Measurements from ENCODE around the gene VPS39. TPM values are rescaled to one million over a fixed set of nuclear protein-coding genes. Genes with fewer than 3 reads are reported as not detected.
A peak's percentile ranks its signal among the peaks of the same experiment; 100 is the strongest.

VPS39 gene
- total RNA-seq, 3 donors from 2014 or later: 79.0 to 116 (median 89.9) TPM

GRCh38 chr15:42138411-42138810 is 69.7 kb downstream of the VPS39 start:
- H3K4me3 ChIP-seq: no peak overlapping the region
- no peak overlapping the region for H3K27ac ChIP-seq
- no peaks in the 10 kb centered on the region for H3K9me3 ChIP-seq
- H3K36me3 ChIP-seq: no peaks in the 10 kb centered on the region
- no peaks in the 10 kb centered on the region for H3K27me3 ChIP-seq
- no peak for TF ChIP-seq CTCF (IDR thresholded peaks at IDR 0.05)
- no peak for TF ChIP-seq POLR2A (IDR thresholded peaks at IDR 0.05)
- TF ChIP-seq POLR2AphosphoS5 (IDR thresholded peaks at IDR 0.05): no peak
- no peaks in the 10 kb centered on the region for H3K4me1 ChIP-seq
- intact Hi-C loops (cut with DNase I; ENCODE audit: low total_unique reads): no loop called here
- no peak for DNase-seq (ENCODE audit: low spot score in 2 of 2)

- intact Hi-C loops (cut with DNase I; ENCODE audit: low total_unique reads): no loop called here
- H3K4me3 ChIP-seq: no peak overlapping the region
- H3K9me3 ChIP-seq: no peaks in the 10 kb centered on the region
- no peak for TF ChIP-seq POLR2AphosphoS5 (IDR thresholded peaks at IDR 0.05)
- TF ChIP-seq POLR2A (IDR thresholded peaks at IDR 0.05): no peak
- peak in 2 of 3 donors; percentile 49 to 54 for TF ChIP-seq CTCF (IDR thresholded peaks at IDR 0.05)
- H3K4me1 ChIP-seq: no peaks in the 10 kb centered on the region
- DNase-seq (ENCODE audit: low spot score in 2 of 2): no peak
- H3K27ac ChIP-seq: no peak overlapping the region
- H3K27me3 ChIP-seq: no peaks in the 10 kb centered on the region
- H3K36me3 ChIP-seq: no peaks in the 10 kb centered on the region
Measured at GRCh38 chr15:42137461-42138261, 70.4 kb downstream of the VPS39 start.

- Histone ChIP-seq H3K9me3 (no peaks in the 10 kb centered on the region), H3K4me3 (no peak overlapping the region), H3K4me1 (no peaks in the 10 kb centered on the region), H3K27ac (no peak overlapping the region), H3K27me3 (no peaks in the 10 kb centered on the region), H3K36me3 (no peaks in the 10 kb centered on the region)
- DNase-seq (ENCODE audit: low spot score in 2 of 2): no peak
- intact Hi-C loops (cut with DNase I; ENCODE audit: low total_unique reads): no loop called here
- TF ChIP-seq POLR2A (IDR thresholded peaks at IDR 0.05) (no peak), CTCF (IDR thresholded peaks at IDR 0.05) (no peak), POLR2AphosphoS5 (IDR thresholded peaks at IDR 0.05) (no peak)
Measured at GRCh38 chr15:42136513-42136912, 71.6 kb downstream of the VPS39 start.

DNA sequence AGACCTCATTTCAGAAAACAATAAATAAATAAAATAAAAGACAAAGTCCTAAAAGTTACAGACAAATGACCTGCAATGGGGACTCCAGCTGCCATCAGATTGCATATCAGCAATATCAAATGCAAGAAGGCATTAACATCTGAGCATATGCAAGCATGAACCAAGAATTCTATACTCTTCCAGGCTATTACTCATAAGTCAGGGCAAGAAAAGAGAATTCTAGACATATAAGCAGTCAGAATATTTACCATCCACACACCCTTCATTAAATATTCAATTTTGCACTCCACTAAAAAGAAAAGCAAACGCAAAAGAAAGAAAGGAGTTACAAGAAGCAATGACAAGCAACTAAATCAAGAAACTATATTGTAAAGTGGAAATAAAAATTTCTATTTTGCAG is 72.8 kb downstream of the VPS39 start:
- TF ChIP-seq CTCF (IDR thresholded peaks at IDR 0.05) (no peak), POLR2AphosphoS5 (IDR thresholded peaks at IDR 0.05) (no peak), POLR2A (IDR thresholded peaks at IDR 0.05) (no peak)
- Histone ChIP-seq H3K4me3 (no peak overlapping the region), H3K27ac (no peak overlapping the region), H3K27me3 (no peaks in the 10 kb centered on the region), H3K9me3 (no peaks in the 10 kb centered on the region), H3K4me1 (no peaks in the 10 kb centered on the region), H3K36me3 (no peaks in the 10 kb centered on the region)
- intact Hi-C loops (cut with DNase I; ENCODE audit: low total_unique reads): no loop called here
- DNase-seq (ENCODE audit: low spot score in 2 of 2): no peak

DNA sequence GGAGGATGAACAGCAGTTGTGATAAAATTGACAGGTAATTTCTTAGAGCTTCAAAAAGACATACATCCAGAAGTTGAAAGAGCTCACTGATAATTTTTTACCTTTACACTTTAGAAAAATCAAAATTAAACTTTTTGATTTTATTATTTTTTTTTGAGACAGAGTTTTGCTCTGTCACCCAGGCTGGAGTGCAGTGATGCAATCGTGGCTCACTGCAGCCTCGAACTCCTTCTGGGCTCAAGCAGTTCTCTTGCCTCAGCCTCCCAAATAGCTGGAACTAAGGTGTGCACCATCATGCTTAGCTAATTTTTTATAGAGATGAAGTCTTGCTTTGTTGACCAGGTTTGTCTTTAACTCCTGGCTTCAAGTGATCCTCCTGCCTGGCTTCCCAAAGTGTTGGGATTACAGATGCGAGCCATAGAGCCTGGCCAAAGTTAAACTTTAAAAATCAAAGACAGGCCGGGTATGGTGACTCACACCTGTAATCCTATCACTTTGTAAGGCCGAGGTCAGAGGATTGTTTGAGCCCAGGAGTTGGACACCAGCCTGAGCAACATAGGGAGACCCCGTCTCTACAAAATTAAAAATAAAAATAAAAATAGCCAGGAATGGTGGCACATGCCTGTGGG is 73.4 kb downstream of the VPS39 start:
- TF ChIP-seq POLR2AphosphoS5 (IDR thresholded peaks at IDR 0.05): no peak
- no peak for TF ChIP-seq POLR2A (IDR thresholded peaks at IDR 0.05)
- no peak for TF ChIP-seq CTCF (IDR thresholded peaks at IDR 0.05)
- Histone ChIP-seq H3K27ac (no peak overlapping the region), H3K36me3 (no peaks in the 10 kb centered on the region), H3K4me1 (no peaks in the 10 kb centered on the region), H3K4me3 (no peak overlapping the region), H3K27me3 (no peaks in the 10 kb centered on the region), H3K9me3 (no peaks in the 10 kb centered on the region)
- DNase-seq (ENCODE audit: low spot score in 2 of 2): no peak
- intact Hi-C loops (cut with DNase I; ENCODE audit: low total_unique reads): no loop called here
